Left renal cortex interstitium (tissue), 4 donors: Measurements from ENCODE around the gene MINDY1. TPM values are rescaled to one million over a fixed set of nuclear protein-coding genes. Genes with fewer than 3 reads are reported as not detected.

Experiments
- DNase-seq, 4 donors: peaks; one replicate each; pipeline ENCODE4 v3.0.0-alpha.2; 2013; ENCODE audit warnings: low read depth in 4 of 4, low spot score in 2 of 4, missing footprints in 1 of 4
- polyA plus RNA-seq, 4 donors: library from polyadenylated mRNA; unstranded; fragments of 120-200 nt; gene quantifications; one replicate each; pipeline ENCODE4 v1.2.1, GENCODE V29; 2013; ENCODE audit not compliant: insufficient read length in 4 of 4

The MINDY1 gene
- polyA plus RNA-seq, 4 donors: 38.1 to 59.4 (median 46.7) TPM

GRCh38 chr1:151012684-151013471, 6.2 kb upstream of the MINDY1 start:
- no peak for DNase-seq

- DNase-seq: no peak
These were observed 4.6 kb upstream of the MINDY1 start for GRCh38 chr1:151011154-151011850.

DNA sequence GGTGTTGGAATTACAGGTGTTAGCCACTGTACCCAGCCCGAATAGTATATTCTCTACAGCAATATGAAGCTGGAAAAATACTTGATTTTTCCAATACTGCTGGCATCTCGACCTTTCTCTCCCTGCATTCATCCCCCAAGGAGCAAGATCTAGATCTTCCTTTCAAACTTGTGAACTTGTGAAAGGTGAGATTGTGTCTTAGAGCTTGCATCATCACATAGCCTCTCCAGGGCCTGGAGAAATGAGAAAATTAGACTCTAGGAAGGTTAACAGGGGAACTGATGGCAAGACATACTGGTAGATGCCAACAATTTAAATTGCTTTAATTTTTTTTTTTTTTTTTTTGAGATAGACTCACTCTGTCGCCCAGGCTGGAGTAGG, 3.6 kb upstream of the MINDY1 start:
- no peak for DNase-seq

- DNase-seq: no peak
These were observed 3.1 kb upstream of the MINDY1 start for GRCh38 chr1:151009674-151010345.

DNA sequence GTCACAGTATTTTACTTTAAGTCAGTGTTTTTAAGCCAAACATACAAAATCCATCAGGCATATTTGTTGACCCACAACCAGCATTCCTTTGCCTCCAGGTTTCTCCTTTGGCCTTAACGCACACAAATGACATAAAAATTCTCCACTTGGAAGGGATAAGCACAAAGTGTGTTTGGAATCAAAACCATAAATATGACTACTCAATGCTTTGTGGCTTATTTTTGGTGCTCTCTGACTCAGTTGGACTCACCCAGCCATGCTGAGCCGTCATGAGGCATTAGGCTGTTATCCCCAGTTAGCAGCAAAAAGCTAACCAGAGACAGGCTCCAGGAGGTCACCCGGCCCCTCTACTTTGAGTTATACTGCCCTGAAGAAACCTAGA, 2.5 kb upstream of the MINDY1 start:
- DNase-seq: no peak

DNA sequence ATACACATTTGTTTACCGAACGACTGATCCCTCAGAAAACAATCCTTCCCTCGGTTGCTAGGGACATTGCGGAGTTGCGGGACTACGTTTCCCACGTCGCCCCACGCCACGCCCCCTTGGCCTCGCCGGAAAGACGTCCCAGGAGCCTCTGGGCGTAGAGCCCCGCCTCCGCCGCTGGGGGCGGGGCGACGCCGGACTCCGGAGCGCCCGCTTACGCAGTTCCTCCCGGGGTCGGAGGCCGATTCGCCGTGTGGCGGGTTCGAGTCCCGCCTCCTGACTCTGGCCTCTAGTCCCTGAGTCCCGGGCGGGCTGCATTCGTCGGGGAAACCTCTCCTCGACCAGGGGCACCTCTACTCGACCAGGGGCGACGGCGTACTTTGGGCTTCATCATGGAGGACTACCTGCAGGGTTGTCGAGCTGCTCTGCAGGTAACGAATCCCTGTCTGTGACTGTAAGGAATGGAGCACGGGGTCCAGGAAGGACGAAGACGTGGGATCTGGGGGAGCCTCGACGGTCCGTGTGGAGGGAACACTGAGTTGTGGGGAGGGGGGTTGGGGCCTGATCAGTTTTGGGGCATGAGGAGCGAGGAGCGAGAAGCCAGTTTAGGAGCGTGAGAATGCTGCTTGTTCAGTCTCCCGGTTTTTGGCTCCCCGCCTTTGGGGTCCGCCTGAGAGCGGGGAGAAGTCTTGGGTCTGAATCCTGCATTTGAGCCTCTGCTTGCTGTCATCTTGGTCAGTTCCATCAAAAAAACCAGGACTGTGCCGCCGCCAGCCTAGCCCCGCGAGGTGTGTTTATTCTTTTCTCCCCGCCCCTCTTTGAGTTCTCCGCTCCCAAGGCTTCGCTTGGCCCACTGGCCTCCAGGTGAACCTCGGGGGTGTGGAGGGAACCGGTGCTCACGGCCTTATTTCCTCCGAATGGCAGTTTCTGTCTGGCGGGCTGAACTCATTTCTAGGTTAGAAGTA, 1.8 kb upstream of the MINDY1 start, which contains the start of gene PRUNE1:
TSS of gene PRUNE1 (plus strand) at position 206 of the 962 bp plus-strand sequence. CDS start at position 390, 184 bp downstream.
- DNase-seq: peak; percentile 85 to 96 (median 94)

- DNase-seq: no peak
These were observed 1.1 kb upstream of the MINDY1 start for GRCh38 chr1:151007853-151008243.

DNA sequence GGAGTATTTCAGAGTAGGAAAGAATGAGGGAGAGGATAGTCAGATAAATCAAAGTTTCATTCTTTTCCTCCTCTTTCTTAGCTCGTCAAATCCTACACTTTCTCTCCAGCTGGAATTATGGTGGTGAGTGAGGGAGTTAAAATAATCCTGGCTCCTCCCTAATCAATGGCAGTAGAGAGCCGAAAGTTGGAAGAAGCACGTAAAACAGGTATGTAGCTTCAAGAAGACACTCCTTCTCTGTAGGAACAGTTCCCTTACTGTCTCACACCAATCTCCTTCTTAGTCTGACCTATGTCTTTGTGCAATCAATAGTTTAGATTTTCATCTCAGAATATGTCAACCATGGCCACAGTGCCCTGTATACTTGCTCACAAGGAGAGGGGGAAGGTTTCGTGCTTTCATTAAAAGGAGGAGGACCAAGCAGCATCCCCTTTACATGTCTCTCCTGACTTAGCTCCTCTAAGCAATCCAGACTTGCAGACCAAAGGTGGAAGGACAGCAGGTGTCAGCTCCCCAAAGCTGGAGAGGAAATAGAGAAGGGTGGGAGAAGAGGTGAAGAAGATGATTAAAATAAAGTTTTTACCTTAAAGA, 878 bp downstream of the MINDY1 start:
- no peak for DNase-seq

DNA sequence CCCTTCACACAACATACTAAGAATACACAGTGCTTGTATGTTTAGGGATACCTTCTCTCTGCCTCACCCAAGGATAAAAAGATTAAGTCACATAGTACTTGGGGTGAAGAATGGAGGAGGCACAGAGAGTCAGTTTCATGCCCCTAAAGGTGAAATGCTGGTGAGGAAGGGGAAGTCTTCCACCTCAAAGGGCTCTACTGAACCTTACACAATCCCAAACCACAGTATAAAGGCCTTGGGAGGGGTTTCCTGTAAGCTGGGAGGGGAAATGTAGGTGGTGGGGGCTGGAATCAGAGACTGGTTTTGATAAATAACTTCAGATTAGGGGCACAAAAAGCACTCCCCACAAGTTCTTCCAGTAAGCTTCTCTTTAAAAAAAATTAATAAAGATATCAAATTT, 3.5 kb downstream of the MINDY1 start:
- DNase-seq: no peak

- no peak for DNase-seq
These were observed 4.1 kb downstream of the MINDY1 start for GRCh38 chr1:151002611-151003010.

GRCh38 chr1:151002051-151002450, 4.7 kb downstream of the MINDY1 start:
- DNase-seq: no peak

- no peak for DNase-seq
These were observed 5.1 kb downstream of the MINDY1 start for GRCh38 chr1:151001602-151002001.

DNA sequence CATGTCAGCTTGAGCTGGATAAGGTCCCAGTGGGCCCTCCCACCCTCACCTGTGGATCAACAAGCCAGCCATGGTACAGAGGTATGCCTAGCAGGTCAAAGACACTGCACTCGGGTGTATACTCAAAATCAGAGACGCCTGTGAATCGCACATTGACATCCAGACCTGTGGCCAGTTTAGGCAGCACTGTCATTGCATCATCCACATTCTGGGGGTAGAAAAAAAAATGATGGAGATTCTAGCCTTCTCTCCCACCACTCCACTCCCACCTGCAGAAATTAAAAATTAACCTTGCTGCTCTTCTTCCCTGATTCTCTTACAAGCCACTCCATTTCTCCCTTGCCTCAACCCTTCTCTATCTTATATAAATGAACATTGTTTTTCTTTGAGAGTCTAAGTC, 6.3 kb downstream of the MINDY1 start:
- no peak for DNase-seq

GRCh38 chr1:150999926-151000325, 6.8 kb downstream of the MINDY1 start:
- DNase-seq: no peak

GRCh38 chr1:150999051-150999674, 7.5 kb downstream of the MINDY1 start:
- no peak for DNase-seq

GRCh38 chr1:150997949-150998348, 8.8 kb downstream of the MINDY1 start:
- no peak for DNase-seq

GRCh38 chr1:150997126-150997872, 9.4 kb downstream of the MINDY1 start:
- no peak for DNase-seq

GRCh38 chr1:150995896-150996295, 10.8 kb downstream of the MINDY1 start:
- DNase-seq: no peak

GRCh38 chr1:150995460-150995859, 11.2 kb downstream of the MINDY1 start:
- DNase-seq: no peak
